Posterior cingulate gyrus (tissue), 11 donors: Measurements from ENCODE around the gene ZFP57.
A peak's percentile ranks its signal among the peaks of the same experiment; 100 is the strongest.

Source experiments
- DNase-seq, 10 donors: peaks; one replicate each; pipeline versions ENCODE4 v3.0.0 to v3.0.0-alpha.2; 2020 to 2021; ENCODE audit warnings: mixed read lengths in 3 of 10
- intact Hi-C: fragments of 100-400 bp; cut with DNase I; formaldehyde crosslinking; loops from one replicate; pipeline ENCODE4 v1.15.1; 2023

Gene ZFP57

GRCh38 chr6:29630315-29630714, 50.6 kb downstream of the ZFP57 start:
- intact Hi-C loops = no loop called here
- DNase-seq = no peak

GRCh38 chr6:29629571-29629970, 51.4 kb downstream of the ZFP57 start:
- DNase-seq = no peak
- intact Hi-C loops = no loop called here

GRCh38 chr6:29628419-29629281, 52.3 kb downstream of the ZFP57 start:
- intact Hi-C loops = no loop called here
- peak; percentile 64 to 97 (median 82) for DNase-seq

- DNase-seq = peak; percentile 39 to 94 (median 69)
- intact Hi-C loops = no loop called here
Measured at GRCh38 chr6:29627755-29628418, 53.1 kb downstream of the ZFP57 start.

- DNase-seq = no peak
- intact Hi-C loops = no loop called here
Measured at GRCh38 chr6:29626948-29627754, 53.8 kb downstream of the ZFP57 start.

GRCh38 chr6:29625337-29625930, 55.5 kb downstream of the ZFP57 start:
- intact Hi-C loops = no loop called here
- no peak for DNase-seq

- DNase-seq = no peak
- intact Hi-C loops = no loop called here
Measured at GRCh38 chr6:29624520-29624961, 56.4 kb downstream of the ZFP57 start.
